ENCODE data around the gene SLC12A2. TPM values are rescaled to one million over a fixed set of nuclear protein-coding genes. Genes with fewer than 3 reads are reported as not detected.

SLC12A2 gene
- total RNA-seq, 1 experiment from 2014 or later: 41.2 TPM

GRCh38 chr5:128111818-128112448 lies 28.4 kb downstream of the SLC12A2 start:
- Histone ChIP-seq H2AFZ (ENCODE audit: low read depth, low read length, poor library complexity, severe bottlenecking) (no peak overlapping the region), H3K79me2 (ENCODE audit: insufficient read depth, low read length) (peaks cover 30% of the 10 kb centered on the region), H3K36me3 (ENCODE audit: control insufficient read depth in 1 of 2, insufficient read depth in 2 of 2, low read length in 2 of 2) (peaks cover 4 to 19% of the 10 kb centered on the region in 2 experiments; a peak in 3 of 4 replicates), H4K20me1 (ENCODE audit: insufficient read depth) (no peaks in the 10 kb centered on the region), H3K4me1 (ENCODE audit: control insufficient read depth in 1 of 2, insufficient read depth in 2 of 2, low read length in 2 of 2) (peaks cover 0 to 6% of the 10 kb centered on the region in 2 experiments; a peak in 1 of 4 replicates), H3K9ac (ENCODE audit: low read length) (no peak overlapping the region), H3K27me3 (ENCODE audit: insufficient read depth, low read length) (no peaks in the 10 kb centered on the region), H3K9me3 (ENCODE audit: control insufficient read depth in 1 of 2, insufficient read depth in 1 of 2, low read depth in 1 of 2, low read length in 2 of 2) (no peaks in the 10 kb centered on the region), H3K9me2 (ENCODE audit: insufficient read depth) (no peaks in the 10 kb centered on the region), H3K4me3 (replicated peaks in 1 of 2; ENCODE audit: low read depth in 1 of 2, low read length in 2 of 2) (no peak overlapping the region), H3K27ac (ENCODE audit: low read depth, low read length) (no peak overlapping the region), H3K4me2 (ENCODE audit: low read length) (no peak overlapping the region)
- RAD21 ChIA-PET (ENCODE audit: low non-redundant PET in 1 of 2, low total read pairs in 2 of 2, uncharacterized antibody in 2 of 2, unreplicated experiment in 2 of 2): no interaction called here
- CTCF ChIA-PET: no interaction called here
- DNase-seq (ENCODE audit: low read depth, low spot score) (no peak), ATAC-seq (no peak)
- POLR2A ChIA-PET: no interaction called here
- TF ChIP-seq ATF3 (IDR thresholded peaks at IDR 0.05) (no peak), POLR2A (IDR thresholded peaks at IDR 0.05; ENCODE audit: borderline replicate concordance, extremely low read depth, insufficient read depth, insufficient read length) (no peak), YY1 (IDR thresholded peaks at IDR 0.05; ENCODE audit: extremely low read depth, insufficient replicate concordance, low read depth, low read length) (no peak), REST (IDR thresholded peaks at IDR 0.05; ENCODE audit: low read depth) (no peak)
- intact Hi-C loops (cut with micrococcal nuclease): no loop called here
- BruUV-seq (replicated peaks): no TSS peak

- Histone ChIP-seq H3K4me3 (replicated peaks in 1 of 2; ENCODE audit: low read depth in 1 of 2, low read length in 2 of 2) (no peak overlapping the region), H3K4me1 (ENCODE audit: control insufficient read depth in 1 of 2, insufficient read depth in 2 of 2, low read length in 2 of 2) (peaks cover 0 to 6% of the 10 kb centered on the region in 2 experiments; a peak in 1 of 4 replicates), H4K20me1 (ENCODE audit: insufficient read depth) (no peaks in the 10 kb centered on the region), H3K9me2 (ENCODE audit: insufficient read depth) (no peaks in the 10 kb centered on the region), H2AFZ (ENCODE audit: low read depth, low read length, poor library complexity, severe bottlenecking) (no peak overlapping the region), H3K79me2 (ENCODE audit: insufficient read depth, low read length) (peaks cover 8% of the 10 kb centered on the region; the same call in 1 of the 2 replicates), H3K9ac (ENCODE audit: low read length) (no peak overlapping the region), H3K27ac (ENCODE audit: low read depth, low read length) (no peak overlapping the region), H3K27me3 (ENCODE audit: insufficient read depth, low read length) (no peaks in the 10 kb centered on the region), H3K9me3 (ENCODE audit: control insufficient read depth in 1 of 2, insufficient read depth in 1 of 2, low read depth in 1 of 2, low read length in 2 of 2) (peaks cover 0 to 5% of the 10 kb centered on the region in 2 experiments; a peak in 1 of 4 replicates), H3K36me3 (ENCODE audit: control insufficient read depth in 1 of 2, insufficient read depth in 2 of 2, low read length in 2 of 2) (peaks cover 4 to 28% of the 10 kb centered on the region in 2 experiments; a peak in 3 of 4 replicates), H3K4me2 (ENCODE audit: low read length) (no peak overlapping the region)
- ATAC-seq: no peak
- POLR2A ChIA-PET: no interaction called here
- intact Hi-C loops (cut with micrococcal nuclease): no loop called here
- DNase-seq (ENCODE audit: low read depth, low spot score): no peak
- CTCF ChIA-PET: no interaction called here
- no peak for TF ChIP-seq POLR2A (IDR thresholded peaks at IDR 0.05; ENCODE audit: borderline replicate concordance, extremely low read depth, insufficient read depth, insufficient read length)
- RAD21 ChIA-PET (ENCODE audit: low non-redundant PET in 1 of 2, low total read pairs in 2 of 2, uncharacterized antibody in 2 of 2, unreplicated experiment in 2 of 2): no interaction called here
- no TSS peak for BruUV-seq (replicated peaks)
Measured at GRCh38 chr5:128116445-128116844, 32.9 kb downstream of the SLC12A2 start.

All from HCT116 (cell line).